Astrocyte (in vitro differentiated cells and primary cell): ENCODE measurements around the gene IQSEC2. TPM values are rescaled to one million over a fixed set of nuclear protein-coding genes. Genes with fewer than 3 reads are reported as not detected.

Experiments used
- DNase-seq: peaks from one replicate; pipeline ENCODE4 v3.0.0-alpha.2; 2010; ENCODE audit warnings: low read depth
- FAIRE-seq: peaks from 2 replicates; lab custom pipeline; 2011; peaks lifted over from hg19 to GRCh38; lab: Jason Lieb, UNC
- H2AFZ ChIP-seq: 2 replicates; pipeline ENCODE4 v1.6.0; 2012; ENCODE audit warnings: low read depth, low read length, inconsistent platforms
- H3K27ac ChIP-seq: 2 replicates; pipeline ENCODE4 v1.5.1; 2011; ENCODE audit warnings: low read depth, low read length, inconsistent platforms
- H3K27me3 ChIP-seq: 2 replicates; pipeline ENCODE4 v1.6.0; 2011; ENCODE audit warnings: low read length, inconsistent platforms; ENCODE audit not compliant: insufficient read depth
- H3K36me3 ChIP-seq: 2 replicates; pipeline ENCODE4 v1.5.1; 2011; ENCODE audit warnings: low read length, inconsistent platforms; ENCODE audit not compliant: insufficient read depth
- H3K4me1 ChIP-seq: 2 replicates; pipeline ENCODE4 v1.5.1; 2011; ENCODE audit warnings: low read length, inconsistent platforms; ENCODE audit not compliant: insufficient read depth
- H3K4me2 ChIP-seq: 2 replicates; pipeline ENCODE4 v1.6.0; 2012; ENCODE audit warnings: low read length, inconsistent platforms
- H3K4me3 ChIP-seq: 2 replicates; pipeline ENCODE4 v1.5.1; 2011; ENCODE audit warnings: low read depth, mild to moderate bottlenecking, low read length, inconsistent platforms; ENCODE audit not compliant: insufficient read depth
- H3K79me2 ChIP-seq: 2 replicates; pipeline ENCODE4 v1.6.0; 2012; ENCODE audit warnings: mild to moderate bottlenecking, low read length, inconsistent platforms; ENCODE audit not compliant: insufficient read depth
- H3K9ac ChIP-seq: 2 replicates; pipeline ENCODE4 v1.6.0; 2012; ENCODE audit warnings: mild to moderate bottlenecking, low read length, inconsistent platforms
- H3K9me3 ChIP-seq: 2 replicates; pipeline ENCODE4 v1.5.1; 2012; ENCODE audit warnings: low read depth, mild to moderate bottlenecking, low read length, inconsistent platforms; ENCODE audit not compliant: insufficient read depth
- H4K20me1 ChIP-seq: 2 replicates; pipeline ENCODE4 v1.6.0; 2012; ENCODE audit warnings: low read length, inconsistent platforms; ENCODE audit not compliant: insufficient read depth
- H3K27ac Mint-ChIP-seq: one replicate; pipeline ENCODE4 v1.8.0; 2021; ENCODE audit warnings: mild to moderate bottlenecking, mixed read lengths; ENCODE audit not compliant: unreplicated experiment
- H3K27me3 Mint-ChIP-seq: one replicate; pipeline ENCODE4 v1.8.0; 2021; ENCODE audit warnings: low read depth, mixed read lengths; ENCODE audit not compliant: unreplicated experiment
- H3K36me3 Mint-ChIP-seq: one replicate; pipeline ENCODE4 v1.8.0; 2021; ENCODE audit warnings: low read depth, mixed read lengths; ENCODE audit not compliant: unreplicated experiment
- H3K4me1 Mint-ChIP-seq: one replicate; pipeline ENCODE4 v1.8.0; 2021; ENCODE audit warnings: low read depth, mixed read lengths; ENCODE audit not compliant: unreplicated experiment
- H3K4me3 Mint-ChIP-seq: one replicate; pipeline ENCODE4 v1.8.0; 2021; ENCODE audit warnings: mild to moderate bottlenecking, moderate library complexity, mixed read lengths; ENCODE audit not compliant: unreplicated experiment
- H3K9me3 Mint-ChIP-seq: one replicate; pipeline ENCODE4 v1.8.0; 2021; ENCODE audit warnings: mild to moderate bottlenecking, mixed read lengths; ENCODE audit not compliant: unreplicated experiment
- CTCF ChIP-seq: IDR thresholded peaks from 2 replicates; pipeline ENCODE4 v1.5.1; 2011; ENCODE audit warnings: low read depth, mild to moderate bottlenecking, inconsistent platforms, low read length, moderate library complexity; ENCODE audit not compliant: insufficient read depth
- EZH2 ChIP-seq: IDR thresholded peaks from 2 replicates; pipeline ENCODE4 v1.6.1; 2012; ENCODE audit warnings: mild to moderate bottlenecking, low read length, inconsistent platforms; ENCODE audit not compliant: insufficient read depth
- total RNA-seq: library from RNA; stranded (reverse); gene quantifications from 2 replicates; pipeline ENCODE4 v1.2.1, GENCODE V29; 2021

IQSEC2 gene
- total RNA-seq, 1 donor from 2014 or later: 8.2 TPM

GRCh38 chrX:53261355-53261972 lies 19.9 kb downstream of the IQSEC2 start:
- FAIRE-seq: no peak
- peaks cover 19% of the 10 kb centered on the region for H3K4me1 Mint-ChIP-seq
- H3K9ac ChIP-seq: no peak overlapping the region
- H3K4me3 Mint-ChIP-seq: no peak overlapping the region
- no peak overlapping the region for H3K4me2 ChIP-seq
- no peak for TF ChIP-seq CTCF
- no peak for TF ChIP-seq EZH2
- H3K27me3 ChIP-seq: no peaks in the 10 kb centered on the region
- H3K4me3 ChIP-seq: no peak overlapping the region
- peaks cover 15% of the 10 kb centered on the region for H3K4me1 ChIP-seq
- no peaks in the 10 kb centered on the region for H3K9me3 ChIP-seq
- no peak overlapping the region for H2AFZ ChIP-seq
- H4K20me1 ChIP-seq: peaks cover 8% of the 10 kb centered on the region
- H3K9me3 Mint-ChIP-seq: peaks cover 1% of the 10 kb centered on the region
- H3K36me3 ChIP-seq: no peaks in the 10 kb centered on the region
- H3K27ac Mint-ChIP-seq: no peak overlapping the region
- DNase-seq: no peak
- peaks cover 6% of the 10 kb centered on the region for H3K36me3 Mint-ChIP-seq
- no peaks in the 10 kb centered on the region for H3K79me2 ChIP-seq
- H3K27me3 Mint-ChIP-seq: peaks cover 4% of the 10 kb centered on the region
- H3K27ac ChIP-seq: no peak overlapping the region

- DNase-seq (no peak), FAIRE-seq (no peak)
- no peak overlapping the region for H3K4me3 ChIP-seq
- no peaks in the 10 kb centered on the region for H3K27me3 ChIP-seq
- Mint-ChIP-seq H3K4me1 (peaks cover 17% of the 10 kb centered on the region), H3K4me3 (no peak overlapping the region), H3K27ac (no peak overlapping the region), H3K9me3 (peaks cover 1% of the 10 kb centered on the region), H3K27me3 (peaks cover 4% of the 10 kb centered on the region), H3K36me3 (peaks cover 2% of the 10 kb centered on the region)
- TF ChIP-seq CTCF (no peak), EZH2 (no peak)
- H3K4me2 ChIP-seq: no peak overlapping the region
- H3K79me2 ChIP-seq: no peaks in the 10 kb centered on the region
- peaks cover 15% of the 10 kb centered on the region for H3K4me1 ChIP-seq
- H4K20me1 ChIP-seq: peaks cover 8% of the 10 kb centered on the region
- no peak overlapping the region for H3K9ac ChIP-seq
- H3K36me3 ChIP-seq: no peaks in the 10 kb centered on the region
- H3K27ac ChIP-seq: no peak overlapping the region
- no peaks in the 10 kb centered on the region for H3K9me3 ChIP-seq
- H2AFZ ChIP-seq: no peak overlapping the region
Measured at GRCh38 chrX:53260836-53261235, 20.5 kb downstream of the IQSEC2 start.

GRCh38 chrX:53257670-53258423 lies 23.5 kb downstream of the IQSEC2 start:
- no peak for TF ChIP-seq CTCF
- no peak for TF ChIP-seq EZH2
- peaks cover 2% of the 10 kb centered on the region for H3K36me3 Mint-ChIP-seq
- peak; percentile 92 for FAIRE-seq

More at GRCh38 chrX:53257670-53258423, 23.5 kb downstream of the IQSEC2 start:
- Histone ChIP-seq H2AFZ (no peak overlapping the region), H3K27ac (no peak overlapping the region), H3K27me3 (no peaks in the 10 kb centered on the region), H3K9me3 (no peaks in the 10 kb centered on the region), H4K20me1 (peaks cover 4% of the 10 kb centered on the region), H3K4me2 (no peak overlapping the region), H3K4me1 (peaks cover 2% of the 10 kb centered on the region), H3K36me3 (no peaks in the 10 kb centered on the region), H3K4me3 (no peak overlapping the region), H3K9ac (no peak overlapping the region), H3K79me2 (no peaks in the 10 kb centered on the region)
- H3K9me3 Mint-ChIP-seq: peaks cover 1% of the 10 kb centered on the region
- no peak overlapping the region for H3K27ac Mint-ChIP-seq
- H3K27me3 Mint-ChIP-seq: peaks cover 4% of the 10 kb centered on the region
- H3K4me1 Mint-ChIP-seq: peaks cover 6% of the 10 kb centered on the region
- DNase-seq: no peak
- H3K4me3 Mint-ChIP-seq: no peak overlapping the region
